Islet of Langerhans (tissue), 1 donor: ENCODE measurements around the gene TYW5.

ENCODE experiments used
- FAIRE-seq: peaks from one replicate; lab custom pipeline; 2011; peaks lifted over from hg19 to GRCh38; lab: Jason Lieb, UNC

TYW5 gene

GRCh38 chr2:199973703-199974102, 18.4 kb upstream of the TYW5 start:
- FAIRE-seq = peak; percentile 93

DNA sequence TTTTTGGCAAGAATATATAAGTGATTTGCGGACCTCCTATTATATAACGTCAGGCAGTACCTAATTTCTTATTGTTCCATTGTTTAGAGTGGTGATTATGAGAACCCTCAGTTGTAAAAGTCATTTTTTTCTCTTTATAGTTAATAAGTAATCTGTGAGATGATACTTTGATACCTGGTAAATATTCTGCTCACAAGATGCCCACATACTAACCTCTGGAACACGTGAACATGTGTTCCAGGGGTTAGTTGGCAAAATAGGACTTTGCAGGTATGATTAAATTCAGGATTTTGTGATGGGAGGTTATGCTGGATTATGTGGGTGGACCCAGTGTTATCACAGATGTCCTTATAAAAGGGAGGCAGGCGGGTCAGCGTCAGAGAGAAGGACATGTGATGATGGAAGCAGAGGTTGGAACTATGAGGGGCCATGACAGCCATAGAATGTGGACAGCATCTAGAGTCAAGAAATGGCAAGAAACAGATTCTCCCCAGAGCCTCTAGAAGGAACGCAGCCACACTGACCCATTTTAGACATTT, 16.9 kb upstream of the TYW5 start:
- no peak for FAIRE-seq

DNA sequence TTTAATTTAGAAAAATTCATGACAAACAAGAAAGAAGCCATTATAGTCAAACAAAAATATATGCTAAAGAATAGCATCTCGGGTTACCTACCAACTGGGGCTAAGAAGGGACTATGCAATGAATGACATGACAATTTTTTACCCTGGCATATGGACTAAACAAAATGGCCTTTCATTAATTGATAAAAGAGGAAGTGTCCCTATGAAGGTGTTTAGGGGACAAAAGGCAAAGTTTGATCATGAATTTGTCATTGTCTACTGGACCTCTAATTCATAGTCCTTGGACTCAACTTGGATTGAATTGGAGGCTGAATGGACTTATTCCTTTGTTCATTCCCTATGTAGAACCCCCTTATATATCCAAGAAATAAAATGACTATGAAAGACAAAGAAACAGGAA, 12.8 kb upstream of the TYW5 start:
- no peak for FAIRE-seq

DNA sequence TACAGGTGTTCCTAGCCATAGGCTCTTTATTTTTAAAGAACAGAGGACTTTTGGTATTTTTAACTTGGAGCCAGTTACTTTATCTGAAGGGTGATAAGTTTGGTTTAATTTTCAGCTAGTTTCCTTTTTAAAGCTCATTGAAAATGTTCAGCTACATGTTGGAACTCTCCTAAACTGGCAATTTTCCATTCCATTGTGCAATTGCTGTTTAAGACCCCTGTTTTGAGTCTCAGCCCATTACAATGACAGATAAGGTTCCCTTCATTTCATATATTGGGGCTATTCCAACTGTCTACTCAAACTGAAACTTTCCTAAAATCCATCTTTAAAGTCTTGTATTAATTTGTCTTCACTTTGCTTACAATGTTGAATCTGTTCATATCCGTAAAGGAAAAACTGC, 11.7 kb upstream of the TYW5 start:
- FAIRE-seq = no peak

DNA sequence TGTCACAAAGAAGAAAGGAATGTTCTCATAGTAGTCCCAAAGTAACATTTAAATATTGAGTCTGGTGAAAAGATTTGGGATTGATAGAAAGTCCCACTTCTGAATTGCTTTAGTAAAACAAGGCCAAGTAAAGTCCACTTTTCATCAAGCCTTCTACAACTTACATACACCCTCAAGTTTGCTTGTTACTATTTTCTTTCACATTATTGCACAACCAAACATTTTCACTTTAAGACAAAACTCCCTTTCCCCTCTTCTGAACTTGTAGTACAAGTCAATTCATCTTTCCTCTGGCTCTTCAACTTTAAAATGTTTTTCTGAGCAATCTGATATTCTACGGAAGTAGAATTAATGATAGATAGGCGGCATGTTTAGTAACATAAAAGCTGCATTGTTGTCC, 11.1 kb upstream of the TYW5 start:
- FAIRE-seq = no peak

- no peak for FAIRE-seq
Observed at GRCh38 chr2:199962203-199962602, 6.9 kb upstream of the TYW5 start.

DNA sequence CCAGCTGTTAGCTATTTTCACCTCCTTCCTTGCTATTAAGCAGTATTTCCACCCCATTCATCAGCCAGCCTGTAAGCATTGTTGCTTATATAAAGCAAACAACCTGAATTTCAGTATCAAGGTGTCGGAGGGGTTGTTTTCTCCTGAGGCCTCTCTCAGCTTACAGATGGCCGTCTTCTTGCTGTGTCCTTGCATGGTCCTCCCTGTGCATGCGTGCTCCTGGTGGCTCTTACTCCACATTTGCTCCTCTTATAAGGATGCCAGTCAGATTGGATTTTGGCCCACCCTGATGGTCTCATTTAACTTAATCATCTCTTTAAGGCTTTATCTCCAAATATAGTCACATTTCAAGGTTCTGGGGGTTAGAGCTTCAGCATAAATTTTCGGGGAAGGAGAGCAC, 2.7 kb upstream of the TYW5 start:
- no peak for FAIRE-seq

DNA sequence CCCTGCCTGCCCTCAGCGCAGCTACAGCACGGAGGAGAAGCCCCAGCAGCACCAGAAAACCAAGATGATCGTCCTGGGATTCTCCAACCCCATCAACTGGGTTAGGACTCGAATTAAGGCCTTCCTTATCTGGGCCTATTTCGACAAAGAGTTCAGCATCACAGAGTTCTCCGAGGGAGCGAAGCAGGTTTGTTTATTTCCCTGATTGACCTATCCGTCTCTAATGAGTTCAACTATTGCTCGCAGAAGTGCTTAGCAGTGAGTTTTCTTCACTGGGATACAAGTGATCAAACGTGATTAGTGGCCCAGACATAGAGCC, 730 bp upstream of the TYW5 start:
- FAIRE-seq = no peak

- no peak for FAIRE-seq
Observed at GRCh38 chr2:199955007-199955338, 318 bp downstream of the TYW5 start.

DNA sequence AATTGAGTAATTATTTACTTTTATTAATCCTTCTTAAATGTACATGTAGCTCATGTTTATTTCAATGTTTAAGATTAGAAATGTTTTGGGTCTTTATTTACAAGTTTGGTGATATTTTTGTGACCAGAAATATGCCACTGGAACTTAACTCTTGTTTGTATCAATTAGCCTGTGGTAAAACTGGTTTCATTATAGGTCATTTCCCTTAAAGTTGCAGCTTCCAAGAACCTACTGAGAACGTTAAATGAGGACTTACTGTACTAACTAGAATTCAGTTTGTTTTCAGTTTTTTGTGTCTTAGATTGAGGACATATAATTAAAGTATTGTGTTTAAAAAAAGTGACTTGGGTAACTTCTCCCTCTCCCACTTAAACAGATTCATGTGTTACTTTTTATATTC, 4.3 kb downstream of the TYW5 start:
- FAIRE-seq = peak; percentile 27

- FAIRE-seq = no peak
Observed at GRCh38 chr2:199950396-199950795, 4.9 kb downstream of the TYW5 start.

DNA sequence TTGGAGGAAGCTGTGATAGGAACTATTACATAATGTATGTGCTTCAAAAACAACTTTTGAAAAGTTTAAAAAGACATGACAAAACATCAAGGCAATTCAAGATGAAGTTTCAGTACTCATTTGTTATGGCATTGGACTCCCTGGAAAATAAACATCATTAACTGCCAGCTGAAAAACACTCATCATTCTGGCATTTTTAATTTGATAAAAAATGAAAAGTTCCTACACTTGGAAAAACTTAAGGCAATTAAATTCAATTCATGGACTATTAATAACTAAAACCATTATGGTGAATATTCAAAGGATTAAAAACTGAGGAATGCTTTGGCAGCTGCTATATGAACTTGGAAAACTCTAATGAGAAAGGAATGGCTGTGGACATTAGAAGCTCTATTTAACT, 8.5 kb downstream of the TYW5 start:
- no peak for FAIRE-seq

GRCh38 chr2:199946196-199946595, 9.1 kb downstream of the TYW5 start:
- peak; percentile 60 for FAIRE-seq

- FAIRE-seq = no peak
Observed at GRCh38 chr2:199943373-199943772, 11.9 kb downstream of the TYW5 start.

- FAIRE-seq = peak; percentile 62
Observed at GRCh38 chr2:199940373-199940772, 14.9 kb downstream of the TYW5 start.

DNA sequence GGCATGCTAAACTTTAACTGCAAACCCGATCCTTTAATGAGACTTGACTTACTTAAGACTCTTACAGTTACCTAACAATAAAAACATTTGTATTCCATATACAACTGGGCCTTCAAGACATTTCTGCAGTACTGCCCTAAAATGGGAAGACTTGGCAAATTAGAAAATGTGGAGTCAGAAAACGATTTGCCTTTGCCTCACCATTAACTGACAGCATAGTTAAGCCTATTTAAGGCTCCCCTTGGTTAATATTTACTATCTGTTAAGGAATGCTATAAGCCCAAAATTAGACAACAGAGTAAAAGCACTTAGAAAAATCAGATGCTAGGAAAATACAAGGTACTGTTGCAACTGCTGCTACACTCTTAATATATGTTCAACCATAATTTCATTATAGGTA, 18.7 kb downstream of the TYW5 start:
- no peak for FAIRE-seq

DNA sequence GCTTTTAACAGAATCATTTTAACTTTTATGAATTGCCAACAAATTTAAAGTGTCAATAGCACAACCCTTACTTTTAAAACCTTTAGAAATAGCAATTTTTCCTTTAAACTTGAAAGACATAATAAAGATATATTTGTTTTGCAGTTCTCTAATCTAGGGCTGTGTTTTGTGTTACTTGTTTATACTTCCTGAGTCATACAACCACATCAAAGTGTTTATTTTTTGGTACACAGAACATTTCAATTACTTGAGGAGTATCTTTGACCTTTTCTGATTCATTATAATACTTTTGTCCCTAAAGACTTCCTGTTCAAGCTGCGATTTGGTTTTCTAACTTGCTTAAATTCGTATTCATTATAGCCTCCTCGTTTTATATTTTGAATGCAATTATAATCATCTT, 21.8 kb downstream of the TYW5 start:
- FAIRE-seq = peak; percentile 5

GRCh38 chr2:199932312-199932855, 22.9 kb downstream of the TYW5 start:
- FAIRE-seq = no peak

DNA sequence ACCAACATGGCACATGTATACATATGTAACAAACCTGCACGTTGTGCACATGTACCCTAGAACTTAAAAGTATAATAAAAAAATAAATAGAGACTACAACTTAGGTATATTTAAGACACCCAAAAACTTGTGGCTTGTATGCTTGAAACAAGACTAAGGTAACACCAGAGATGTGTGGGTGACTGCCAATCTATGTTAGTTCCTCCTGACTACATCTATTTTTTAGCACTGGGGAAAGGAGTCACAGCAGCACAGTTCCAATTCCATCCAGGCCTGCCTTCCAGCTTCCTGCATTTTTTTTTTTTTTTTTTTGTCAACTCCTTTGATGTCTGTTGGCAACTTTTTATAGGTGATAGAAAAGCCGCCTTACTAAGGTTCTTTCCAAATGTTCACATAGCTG, 26.0 kb downstream of the TYW5 start:
- FAIRE-seq = no peak

- no peak for FAIRE-seq
Observed at GRCh38 chr2:199928626-199929025, 26.7 kb downstream of the TYW5 start.

- no peak for FAIRE-seq
Observed at GRCh38 chr2:199928226-199928625, 27.1 kb downstream of the TYW5 start.

- FAIRE-seq = peak; percentile 76
Observed at GRCh38 chr2:199926806-199927205, 28.5 kb downstream of the TYW5 start.

GRCh38 chr2:199923924-199924323, 31.4 kb downstream of the TYW5 start:
- FAIRE-seq = no peak

- no peak for FAIRE-seq
Observed at GRCh38 chr2:199922856-199923255, 32.4 kb downstream of the TYW5 start.

GRCh38 chr2:199916980-199917379, 38.3 kb downstream of the TYW5 start:
- FAIRE-seq = no peak
